ENCODE measurements around the gene SALL1. TPM values are rescaled to one million over a fixed set of nuclear protein-coding genes. Genes with fewer than 3 reads are reported as not detected.

SALL1 gene
- total RNA-seq, 1 donor from 2014 or later, result not detected

DNA sequence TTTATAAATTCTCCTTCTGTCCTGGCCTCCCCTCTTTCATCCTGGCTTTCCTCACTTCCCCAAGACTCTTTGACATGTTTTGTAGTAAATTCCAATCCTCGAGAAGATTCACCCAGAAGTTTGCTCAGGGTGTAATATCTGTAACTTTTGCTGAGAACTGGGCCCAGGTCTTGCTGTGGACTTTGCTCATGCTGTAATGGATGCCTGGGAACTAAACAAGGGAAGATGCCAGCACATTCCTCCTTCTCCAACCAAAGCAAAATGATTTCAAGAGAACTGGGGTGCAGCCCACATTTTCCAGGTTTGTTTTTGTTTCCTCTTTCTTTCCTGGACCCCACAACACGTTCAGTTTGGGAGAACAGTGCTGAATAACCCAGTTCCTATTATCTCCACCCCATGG, 6.6 kb upstream of the SALL1 start:
- no peak for DNase-seq (ENCODE audit: low read depth)
- Histone ChIP-seq H3K36me3 (ENCODE audit: control insufficient read depth, insufficient read depth, low read length) (no peaks in the 10 kb centered on the region), H3K4me3 (ENCODE audit: low read depth, low read length) (no peak overlapping the region), H3K27me3 (ENCODE audit: control insufficient read depth, insufficient read depth, low read length) (peaks cover 34% of the 10 kb centered on the region)
- no peak for FAIRE-seq
- TF ChIP-seq, protein P1, sequence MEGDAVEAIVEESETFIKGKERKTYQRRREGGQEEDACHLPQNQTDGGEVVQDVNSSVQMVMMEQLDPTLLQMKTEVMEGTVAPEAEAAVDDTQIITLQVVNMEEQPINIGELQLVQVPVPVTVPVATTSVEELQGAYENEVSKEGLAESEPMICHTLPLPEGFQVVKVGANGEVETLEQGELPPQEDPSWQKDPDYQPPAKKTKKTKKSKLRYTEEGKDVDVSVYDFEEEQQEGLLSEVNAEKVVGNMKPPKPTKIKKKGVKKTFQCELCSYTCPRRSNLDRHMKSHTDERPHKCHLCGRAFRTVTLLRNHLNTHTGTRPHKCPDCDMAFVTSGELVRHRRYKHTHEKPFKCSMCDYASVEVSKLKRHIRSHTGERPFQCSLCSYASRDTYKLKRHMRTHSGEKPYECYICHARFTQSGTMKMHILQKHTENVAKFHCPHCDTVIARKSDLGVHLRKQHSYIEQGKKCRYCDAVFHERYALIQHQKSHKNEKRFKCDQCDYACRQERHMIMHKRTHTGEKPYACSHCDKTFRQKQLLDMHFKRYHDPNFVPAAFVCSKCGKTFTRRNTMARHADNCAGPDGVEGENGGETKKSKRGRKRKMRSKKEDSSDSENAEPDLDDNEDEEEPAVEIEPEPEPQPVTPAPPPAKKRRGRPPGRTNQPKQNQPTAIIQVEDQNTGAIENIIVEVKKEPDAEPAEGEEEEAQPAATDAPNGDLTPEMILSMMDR (IDR thresholded peaks at IDR 0.05; ENCODE audit: insufficient read depth, low read length, severe bottlenecking), result no peak

DNA sequence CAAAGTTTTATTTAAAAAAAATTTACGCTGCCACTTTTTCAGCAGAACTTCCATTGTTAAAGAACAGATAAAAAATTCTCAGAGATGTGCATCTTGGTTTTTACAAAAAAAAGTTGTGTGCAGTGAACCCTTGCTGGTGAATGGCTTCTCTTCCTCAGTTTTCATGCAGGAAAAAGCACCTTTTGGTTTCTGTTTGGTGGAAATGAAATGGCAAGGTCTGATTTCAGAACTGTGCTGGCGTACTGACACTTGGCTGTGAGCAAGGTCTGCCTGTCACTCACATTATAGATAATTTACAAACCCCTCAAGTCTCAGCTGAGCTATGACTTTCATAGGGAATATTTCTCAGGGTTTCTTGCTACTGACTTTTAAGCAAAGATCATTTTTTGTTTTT, 5.7 kb upstream of the SALL1 start:
- no peak for FAIRE-seq
- H3K4me3 ChIP-seq (ENCODE audit: low read depth, low read length), result no peak overlapping the region
- H3K36me3 ChIP-seq (ENCODE audit: control insufficient read depth, insufficient read depth, low read length), result no peaks in the 10 kb centered on the region
- DNase-seq (ENCODE audit: low read depth), result no peak
- peaks cover 37% of the 10 kb centered on the region for H3K27me3 ChIP-seq (ENCODE audit: control insufficient read depth, insufficient read depth, low read length)
- TF ChIP-seq, protein P1 (IDR thresholded peaks at IDR 0.05; ENCODE audit: insufficient read depth, low read length, severe bottlenecking), result no peak

DNA sequence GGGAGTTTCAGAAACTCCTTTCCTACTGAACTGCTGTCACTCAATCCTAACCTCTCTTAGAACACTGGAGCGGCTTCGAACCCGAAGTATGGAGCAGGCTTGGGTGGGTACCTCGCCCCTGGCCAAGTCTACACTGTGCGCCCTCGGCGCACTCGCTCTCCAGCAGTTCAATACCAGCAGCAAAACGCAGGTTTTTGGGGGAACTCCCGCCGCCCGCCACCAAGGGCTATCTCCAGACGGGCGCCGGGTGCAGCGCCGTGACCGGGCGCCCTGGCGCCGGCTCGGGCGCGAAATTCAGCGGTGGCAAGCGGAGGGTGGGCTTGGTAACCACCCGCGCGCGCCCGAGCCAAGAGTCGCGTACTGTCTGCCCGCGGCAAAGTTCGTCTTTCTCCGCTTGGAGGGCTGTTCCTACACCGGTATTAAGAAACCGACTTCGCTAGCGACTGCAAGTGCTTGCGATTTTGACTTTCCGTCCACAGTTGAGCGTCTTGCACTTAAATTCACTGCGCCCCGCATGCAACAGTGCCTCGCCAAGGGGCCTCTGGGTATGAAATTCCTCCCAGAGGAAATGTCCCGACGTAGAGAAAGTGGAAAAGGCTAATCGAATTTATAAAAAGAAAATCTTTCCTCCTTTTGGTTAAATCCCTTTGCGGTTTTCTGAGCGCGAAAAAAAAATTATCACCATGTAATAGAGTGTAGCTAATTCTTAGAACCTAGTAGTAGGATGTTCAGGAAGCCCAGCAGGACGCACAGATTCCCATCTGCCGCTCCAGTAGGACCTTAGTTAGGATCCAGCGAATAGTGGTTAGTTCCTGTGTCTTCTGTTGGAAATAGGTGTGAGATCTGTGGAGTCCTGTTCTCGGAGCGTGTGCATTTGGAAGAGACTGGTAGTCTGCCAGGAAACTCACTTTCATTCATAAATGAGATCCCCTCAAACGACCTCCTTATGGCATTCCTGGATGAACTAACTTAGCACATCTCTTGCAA, 5.0 kb upstream of the SALL1 start:
- no peaks in the 10 kb centered on the region for H3K36me3 ChIP-seq (ENCODE audit: control insufficient read depth, insufficient read depth, low read length)
- H3K27me3 ChIP-seq (ENCODE audit: control insufficient read depth, insufficient read depth, low read length), result peaks cover 37% of the 10 kb centered on the region
- FAIRE-seq, result no peak
- TF ChIP-seq, protein P1 (IDR thresholded peaks at IDR 0.05; ENCODE audit: insufficient read depth, low read length, severe bottlenecking), result no peak
- no peak for DNase-seq (ENCODE audit: low read depth)
- H3K4me3 ChIP-seq (ENCODE audit: low read depth, low read length), result no peak overlapping the region

DNA sequence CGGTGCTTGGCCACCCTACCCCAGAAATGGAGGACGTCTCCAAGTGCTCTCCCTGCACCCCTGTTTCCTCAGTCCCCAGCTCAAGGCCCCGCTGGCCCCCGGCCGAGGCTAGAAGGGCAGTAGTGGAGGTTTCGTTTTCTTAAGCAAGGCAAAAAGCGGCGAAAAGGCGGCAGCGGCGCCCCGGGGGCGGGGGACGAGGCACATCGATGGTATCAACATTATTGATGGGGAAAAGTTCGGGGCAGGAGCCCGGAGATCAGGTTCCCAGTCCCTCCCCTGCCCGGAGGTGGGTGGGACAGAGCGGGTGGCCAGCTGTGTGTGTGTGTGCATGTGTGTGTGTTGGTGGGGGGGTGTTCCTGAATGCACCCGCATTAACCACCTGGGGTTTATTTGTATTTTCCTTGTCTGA, 4.1 kb upstream of the SALL1 start:
- Histone ChIP-seq H3K36me3 (ENCODE audit: control insufficient read depth, insufficient read depth, low read length) (no peaks in the 10 kb centered on the region), H3K4me3 (ENCODE audit: low read depth, low read length) (no peak overlapping the region), H3K27me3 (ENCODE audit: control insufficient read depth, insufficient read depth, low read length) (peaks cover 43% of the 10 kb centered on the region)
- TF ChIP-seq, protein P1 (IDR thresholded peaks at IDR 0.05; ENCODE audit: insufficient read depth, low read length, severe bottlenecking), result no peak
- no peak for FAIRE-seq
- DNase-seq (ENCODE audit: low read depth), result no peak

DNA sequence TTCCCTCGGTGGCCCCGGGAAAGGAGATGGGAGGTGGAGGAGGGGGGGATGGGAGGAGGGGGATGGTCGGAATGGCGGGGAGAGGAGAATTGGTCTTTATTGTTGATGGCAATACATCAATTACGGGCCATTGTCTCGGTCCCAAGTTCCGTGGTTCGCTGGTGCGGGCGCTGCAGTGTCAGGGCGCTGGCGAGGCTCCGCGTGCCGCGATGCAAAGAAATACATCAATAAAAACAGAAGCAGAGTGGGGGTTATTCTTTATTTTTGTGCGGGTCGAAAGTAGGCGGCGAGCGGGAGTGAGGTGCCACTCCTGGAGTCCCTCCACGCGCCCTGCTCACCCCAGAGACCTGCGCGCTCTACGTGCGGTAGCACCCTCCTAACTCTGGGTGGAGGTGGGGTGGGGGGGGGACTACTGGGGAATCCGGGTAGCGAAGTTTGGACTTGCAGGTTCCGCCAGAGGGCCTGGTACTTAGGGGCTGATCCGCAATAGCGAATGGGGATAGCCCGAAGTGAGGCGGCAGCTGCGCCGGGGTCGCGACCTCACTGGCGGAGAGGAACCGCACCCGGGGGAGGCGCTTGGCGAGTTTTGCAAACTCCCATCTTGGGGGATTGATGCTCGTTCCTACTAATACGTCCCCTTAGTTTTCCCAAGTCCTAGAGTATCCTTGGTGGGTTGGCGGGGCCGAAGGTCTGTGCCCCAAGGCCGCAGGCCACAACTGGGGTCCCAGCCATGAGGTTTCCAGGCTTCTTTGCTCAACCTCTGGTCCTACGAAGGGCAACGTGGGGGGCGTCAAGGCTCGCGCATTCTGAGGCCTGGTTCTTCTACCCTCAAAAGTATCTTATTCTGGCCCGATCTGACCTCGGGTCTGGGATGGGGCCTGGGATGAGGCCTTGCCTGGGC, 3.5 kb upstream of the SALL1 start:
- FAIRE-seq (no peak), DNase-seq (ENCODE audit: low read depth) (no peak)
- Histone ChIP-seq H3K27me3 (ENCODE audit: control insufficient read depth, insufficient read depth, low read length) (peaks cover 49% of the 10 kb centered on the region), H3K4me3 (ENCODE audit: low read depth, low read length) (no peak overlapping the region), H3K36me3 (ENCODE audit: control insufficient read depth, insufficient read depth, low read length) (no peaks in the 10 kb centered on the region)
- TF ChIP-seq, protein P1 (IDR thresholded peaks at IDR 0.05; ENCODE audit: insufficient read depth, low read length, severe bottlenecking), result no peak
